Endodermal cell (in vitro differentiated cells): ENCODE results near the gene OR5AK2. TPM values are rescaled to one million over a fixed set of nuclear protein-coding genes. Genes with fewer than 3 reads are reported as not detected.

Experiments used
- DNase-seq: peaks from one replicate; pipeline ENCODE4 v3.0.0-alpha.2; 2017
- H3K27ac ChIP-seq: 2 replicates; pipeline ENCODE4 v1.5.1; 2013; ENCODE audit warnings: mild to moderate bottlenecking, low read depth, low read length, moderate library complexity
- H3K27me3 ChIP-seq: 2 replicates; pipeline ENCODE4 v1.6.1; 2013; ENCODE audit warnings: mild to moderate bottlenecking, low read length, moderate library complexity; ENCODE audit not compliant: insufficient read depth, control insufficient read depth, poor library complexity, severe bottlenecking
- H3K36me3 ChIP-seq: 2 replicates; pipeline ENCODE4 v1.7.0; 2013; ENCODE audit warnings: mild to moderate bottlenecking, low read length, moderate library complexity; ENCODE audit not compliant: control insufficient read depth, insufficient read depth
- H3K4me1 ChIP-seq: one replicate; pipeline ENCODE4 v1.7.0; 2013; ENCODE audit warnings: low read length; ENCODE audit not compliant: control insufficient read depth, insufficient read depth
- H3K4me3 ChIP-seq: 2 replicates; pipeline ENCODE4 v1.5.1; 2013; ENCODE audit warnings: mild to moderate bottlenecking, low read length, moderate library complexity
- H3K9ac ChIP-seq: 2 replicates; pipeline ENCODE4 v1.6.1; 2013; ENCODE audit warnings: mild to moderate bottlenecking, low read length, moderate library complexity; ENCODE audit not compliant: poor library complexity, severe bottlenecking; ENCODE audit errors: extremely low read depth
- H3K9me3 ChIP-seq: 2 replicates; pipeline ENCODE4 v1.6.1; 2013; ENCODE audit warnings: mild to moderate bottlenecking, low read length, moderate library complexity; ENCODE audit not compliant: control insufficient read depth
- H3K27ac Mint-ChIP-seq: 2 replicates; pipeline ENCODE4 v1.8.0; 2020; ENCODE audit warnings: mixed read lengths
- H3K27me3 Mint-ChIP-seq: 2 replicates; pipeline ENCODE4 v1.8.0; 2021; ENCODE audit warnings: mild to moderate bottlenecking, mixed read lengths; ENCODE audit not compliant: insufficient read depth
- H3K36me3 Mint-ChIP-seq: 2 replicates; pipeline ENCODE4 v1.8.0; 2020; ENCODE audit warnings: low read depth, mixed read lengths
- H3K4me1 Mint-ChIP-seq: 2 replicates; pipeline ENCODE4 v1.8.0; 2020; ENCODE audit warnings: mixed read lengths
- H3K4me3 Mint-ChIP-seq: 2 replicates; pipeline ENCODE4 v1.8.0; 2020; ENCODE audit warnings: mild to moderate bottlenecking, moderate library complexity, mixed read lengths
- H3K9me3 Mint-ChIP-seq: 2 replicates; pipeline ENCODE4 v1.8.0; 2020; ENCODE audit warnings: mild to moderate bottlenecking, mixed read lengths
- WGBS, 2 experiments: methylation state at CpG; one replicate each; pipeline versions ENCODE4 v1.1.5 to v1.1.7; 2013; ENCODE audit warnings: missing lambda C conversion rate in 2 of 2, mixed read lengths in 1 of 2; ENCODE audit not compliant: insufficient coverage in 1 of 2, insufficient read length in 1 of 2; 5-methylcytosine and 5-hydroxymethylcytosine counted together
- total RNA-seq, 2 donors: library from RNA; stranded (reverse); fragmentation: NEBNext Ultra II Directional in 1 of 2; extraction: Animal tissue kit (Norgen Biotek cat#: 25700) in 1 of 2; gene quantifications; 2 replicates in 1 of 2; 3 replicates in 1 of 2; pipeline ENCODE4 v1.2.1, GENCODE V29; 2021
- TF ChIP-seq, protein P1 (sequence below): fragments of 200-600 bp; sonication (generic); conservative IDR thresholded peaks from 2 replicates; pipeline ENCODE4 v1.5.0; 2021; ENCODE audit warnings: antibody characterized with exemption, mild to moderate bottlenecking

Gene OR5AK2
- total RNA-seq, 2 donors from 2014 or later, result not detected

- Histone ChIP-seq H3K4me1 (no peaks in the 10 kb centered on the region), H3K27ac (no peak overlapping the region), H3K4me3 (no peak overlapping the region), H3K36me3 (no peaks in the 10 kb centered on the region), H3K27me3 (peaks cover 7% of the 10 kb centered on the region), H3K9me3 (no peaks in the 10 kb centered on the region), H3K9ac (no peak overlapping the region)
- no peaks in the 10 kb centered on the region for H3K9me3 Mint-ChIP-seq
- H3K36me3 Mint-ChIP-seq, result no peaks in the 10 kb centered on the region
- H3K27ac Mint-ChIP-seq, result no peak overlapping the region
- TF ChIP-seq, protein P1, sequence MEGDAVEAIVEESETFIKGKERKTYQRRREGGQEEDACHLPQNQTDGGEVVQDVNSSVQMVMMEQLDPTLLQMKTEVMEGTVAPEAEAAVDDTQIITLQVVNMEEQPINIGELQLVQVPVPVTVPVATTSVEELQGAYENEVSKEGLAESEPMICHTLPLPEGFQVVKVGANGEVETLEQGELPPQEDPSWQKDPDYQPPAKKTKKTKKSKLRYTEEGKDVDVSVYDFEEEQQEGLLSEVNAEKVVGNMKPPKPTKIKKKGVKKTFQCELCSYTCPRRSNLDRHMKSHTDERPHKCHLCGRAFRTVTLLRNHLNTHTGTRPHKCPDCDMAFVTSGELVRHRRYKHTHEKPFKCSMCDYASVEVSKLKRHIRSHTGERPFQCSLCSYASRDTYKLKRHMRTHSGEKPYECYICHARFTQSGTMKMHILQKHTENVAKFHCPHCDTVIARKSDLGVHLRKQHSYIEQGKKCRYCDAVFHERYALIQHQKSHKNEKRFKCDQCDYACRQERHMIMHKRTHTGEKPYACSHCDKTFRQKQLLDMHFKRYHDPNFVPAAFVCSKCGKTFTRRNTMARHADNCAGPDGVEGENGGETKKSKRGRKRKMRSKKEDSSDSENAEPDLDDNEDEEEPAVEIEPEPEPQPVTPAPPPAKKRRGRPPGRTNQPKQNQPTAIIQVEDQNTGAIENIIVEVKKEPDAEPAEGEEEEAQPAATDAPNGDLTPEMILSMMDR, result no peak
- WGBS, 2 experiments, result 85 to 94% methylated on average over 2 of the region's 2 CpGs
- H3K4me1 Mint-ChIP-seq, result no peaks in the 10 kb centered on the region
- no peak for DNase-seq
- H3K27me3 Mint-ChIP-seq, result no peaks in the 10 kb centered on the region
- H3K4me3 Mint-ChIP-seq, result no peak overlapping the region
Observed at GRCh38 chr11:57015679-57016078, 27.0 kb downstream of the OR5AK2 start.

DNA sequence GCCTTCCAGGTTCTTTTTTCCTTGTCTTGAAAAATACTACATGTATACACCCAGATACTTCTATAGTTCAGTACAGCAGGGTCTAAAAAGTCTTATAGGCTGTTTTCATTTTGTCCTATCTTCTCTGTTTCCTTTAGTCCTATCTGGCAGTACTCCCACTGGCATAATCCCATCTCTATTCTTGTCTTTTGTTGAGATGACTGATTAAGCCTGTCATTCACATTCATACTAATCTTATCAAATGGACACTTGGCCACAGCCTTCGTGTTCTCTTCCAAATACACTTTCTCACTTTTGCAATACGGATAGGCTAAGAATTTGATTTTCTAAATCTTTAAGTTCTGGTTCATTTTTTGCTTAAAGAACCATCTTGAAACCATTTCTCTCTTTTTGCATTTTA is 42.8 kb downstream of the OR5AK2 start:
- Mint-ChIP-seq H3K36me3 (no peaks in the 10 kb centered on the region), H3K9me3 (no peaks in the 10 kb centered on the region), H3K4me3 (no peak overlapping the region), H3K4me1 (no peaks in the 10 kb centered on the region), H3K27me3 (no peaks in the 10 kb centered on the region), H3K27ac (no peak overlapping the region)
- H3K36me3 ChIP-seq, result no peaks in the 10 kb centered on the region
- H3K4me3 ChIP-seq, result no peak overlapping the region
- no peaks in the 10 kb centered on the region for H3K4me1 ChIP-seq
- no peaks in the 10 kb centered on the region for H3K27me3 ChIP-seq
- 73 to 89% methylated on average over 2 of the region's 2 CpGs for WGBS, 2 experiments
- DNase-seq, result no peak
- H3K9me3 ChIP-seq, result no peaks in the 10 kb centered on the region
- H3K9ac ChIP-seq, result no peak overlapping the region
- TF ChIP-seq, protein P1, result no peak
- H3K27ac ChIP-seq, result no peak overlapping the region

Other genes starting within 250 kb of the OR5AK2 start
- gene OR9G4, start 240.2 kb upstream of the OR5AK2 start, total RNA-seq, result not detected
- under 1 TPM in 1 of 2 donors, not detected in 1; 0.04 TPM for gene LRRC55, start 193.0 kb downstream of the OR5AK2 start, total RNA-seq
- gene APLNR, start 248.3 kb downstream of the OR5AK2 start, total RNA-seq, result 1 to 10 TPM; 3.7 to 4.2 TPM